Endothelial cell of umbilical vein (primary cell): ENCODE data around the gene PCDHGB4. TPM values are rescaled to one million over a fixed set of nuclear protein-coding genes. Genes with fewer than 3 reads are reported as not detected.
"Not testable (repeated sequence)": the region's sequence is repeated elsewhere in the genome, so short reads cannot be mapped to it uniquely, and the experiment has no call there.

ENCODE experiments used
- BruUV-seq: library from RNA; stranded (reverse); fragments of 400-500 nt; replicated peaks from 2 replicates; lab custom pipeline; 2021; lab: Mats Ljungman, UMichigan
- CTCF ChIA-PET: fragments of 300-600, 350-600 bp; sonication (Branson Sonifier 250); formaldehyde crosslinking; loops from one replicate; lab custom pipeline; 2021; ENCODE audit warnings: antibody characterized with exemption, inconsistent platforms; lab: Charles Lee
- POLR2A ChIA-PET: fragments of 300-600, 350-600 bp; sonication (Branson Sonifier 250); formaldehyde crosslinking; loops from one replicate; lab custom pipeline; 2021; ENCODE audit warnings: antibody characterized with exemption, inconsistent platforms; lab: Charles Lee
- DNase-seq: peaks from one replicate; pipeline ENCODE4 v3.0.0-alpha.2; 2011; ENCODE audit warnings: low read depth, low spot score
- FAIRE-seq: peaks from 2 replicates; lab custom pipeline; 2011; peaks lifted over from hg19 to GRCh38; lab: Jason Lieb, UNC
- H2AFZ ChIP-seq: 2 replicates; pipeline ENCODE4 v1.6.0; 2012; ENCODE audit warnings: low read depth, low read length, control low read depth, inconsistent platforms
- H3K27ac ChIP-seq: 2 replicates; pipeline ENCODE4 v1.5.1; 2011; ENCODE audit warnings: low read depth, mild to moderate bottlenecking, control low read depth, low read length, moderate library complexity; ENCODE audit not compliant: insufficient read depth
- H3K27me3 ChIP-seq, 2 experiments: 2 replicates each; pipeline versions ENCODE4 v1.6.0 to v1.6.1; 2011; ENCODE audit warnings: low read length in 2 of 2, mixed read lengths in 1 of 2; ENCODE audit not compliant: control insufficient read depth in 2 of 2, insufficient read depth in 2 of 2
- H3K36me3 ChIP-seq, 2 experiments: 2 replicates in 1 of 2; 3 replicates in 1 of 2; pipeline ENCODE4 v1.5.1; 2011; ENCODE audit warnings: low read length in 2 of 2, mild to moderate bottlenecking in 1 of 2, moderate library complexity in 1 of 2; ENCODE audit not compliant: control insufficient read depth in 2 of 2, insufficient read depth in 2 of 2; ENCODE audit errors: extremely low read depth in 1 of 2
- H3K4me1 ChIP-seq: 3 replicates; pipeline ENCODE4 v1.5.1; 2011; ENCODE audit warnings: mild to moderate bottlenecking, low read length; ENCODE audit not compliant: control insufficient read depth, insufficient read depth; ENCODE audit errors: extremely low read depth
- H3K4me2 ChIP-seq: 2 replicates; pipeline ENCODE4 v1.6.1; 2011; ENCODE audit warnings: low read length, control low read depth, mixed read lengths; ENCODE audit not compliant: insufficient read depth
- H3K4me3 ChIP-seq, 3 experiments: fragments of 200-600 bp in 1 of 3; sonication (generic), shearing (Covaris generic) in 1 of 3; replicated peaks in 1 of 3; 2 replicates each; pipeline ENCODE4 v1.5.1; 2011 to 2016; ENCODE audit warnings: control low read depth in 3 of 3, low read length in 3 of 3, mild to moderate bottlenecking in 2 of 3, inconsistent platforms in 1 of 3, low read depth in 1 of 3, moderate library complexity in 1 of 3; ENCODE audit not compliant: insufficient read depth in 1 of 3
- H3K79me2 ChIP-seq: 2 replicates; pipeline ENCODE4 v1.6.0; 2012; ENCODE audit warnings: low read length, inconsistent platforms; ENCODE audit not compliant: control insufficient read depth, insufficient read depth
- H3K9ac ChIP-seq: replicated peaks from 2 replicates; pipeline ENCODE3; 2011; ENCODE audit warnings: low read length, control low read depth; ENCODE audit not compliant: insufficient read depth; ENCODE audit errors: extremely low read depth
- H3K9me1 ChIP-seq: replicated peaks from 3 replicates; pipeline ENCODE4 v1.6.0; 2011; ENCODE audit warnings: mild to moderate bottlenecking, low read length; ENCODE audit not compliant: control insufficient read depth, insufficient read depth; ENCODE audit errors: extremely low read depth
- H3K9me3 ChIP-seq: replicated peaks from 2 replicates; pipeline ENCODE4 v1.5.1; 2012; ENCODE audit warnings: low read length, inconsistent platforms; ENCODE audit not compliant: control insufficient read depth, insufficient read depth
- H4K20me1 ChIP-seq: replicated peaks from 2 replicates; pipeline ENCODE3; 2011; ENCODE audit warnings: mild to moderate bottlenecking, low read length; ENCODE audit not compliant: control insufficient read depth, insufficient read depth; ENCODE audit errors: extremely low read depth
- CTCF ChIP-seq, 2 donors: IDR thresholded peaks; 1 replicate in 1 of 2; 2 replicates in 1 of 2; pipeline ENCODE4 v1.5.1; 2011; ENCODE audit warnings: low read length in 2 of 2, mild to moderate bottlenecking in 2 of 2, moderate library complexity in 2 of 2, control low read depth in 1 of 2, inconsistent platforms in 1 of 2, low read depth in 1 of 2; ENCODE audit not compliant: insufficient read depth in 1 of 2; ENCODE audit errors: extremely low read depth in 1 of 2
- EZH2 ChIP-seq: IDR thresholded peaks from 2 replicates; pipeline ENCODE4 v1.6.1; 2012; ENCODE audit warnings: borderline replicate concordance, low read depth, mild to moderate bottlenecking, moderate library complexity, low read length, inconsistent platforms; ENCODE audit not compliant: severe bottlenecking
- FOS ChIP-seq: IDR thresholded peaks from 2 replicates; pipeline ENCODE4 v1.6.1; 2011; ENCODE audit warnings: mild to moderate bottlenecking, low read length, moderate library complexity, borderline replicate concordance; ENCODE audit not compliant: insufficient read depth
- GATA2 ChIP-seq: IDR thresholded peaks from 2 replicates; pipeline ENCODE4 v1.7.0; 2011; ENCODE audit warnings: low read depth, mild to moderate bottlenecking, moderate library complexity, mixed read lengths, low read length; ENCODE audit not compliant: insufficient read length, insufficient read depth
- JUN ChIP-seq: IDR thresholded peaks from 2 replicates; pipeline ENCODE4 v1.6.1; 2011; ENCODE audit warnings: borderline replicate concordance, low read depth; ENCODE audit not compliant: insufficient read length, insufficient read depth
- MAX ChIP-seq: IDR thresholded peaks from 2 replicates; pipeline ENCODE4 v1.6.1; 2011; ENCODE audit not compliant: insufficient read depth, insufficient read length
- MYC ChIP-seq: IDR thresholded peaks from one replicate; pipeline ENCODE4 v1.6.1; 2011; ENCODE audit warnings: mild to moderate bottlenecking, low read depth, low read length
- POLR2A ChIP-seq: IDR thresholded peaks from 2 replicates; pipeline ENCODE4 v1.6.1; 2012; ENCODE audit warnings: low read depth, mild to moderate bottlenecking, control low read depth, low read length
- POLR2AphosphoS5 ChIP-seq: IDR thresholded peaks from 2 replicates; pipeline ENCODE4 v1.6.1; 2012; ENCODE audit warnings: low read depth, mild to moderate bottlenecking, control low read depth, low read length, moderate library complexity; ENCODE audit not compliant: insufficient read depth
- dilution Hi-C: fragments of 300-500 bp; cut with MboI; formaldehyde crosslinking; loops from one replicate; pipeline ENCODE4 v1.15.0; 2019; ENCODE audit warnings: low sequenced_read_pairs; ENCODE audit not compliant: extremely low pct_ligation_motif_present
- intact Hi-C: fragments of 100-400 bp; cut with micrococcal nuclease; formaldehyde crosslinking; loops from one replicate; pipeline ENCODE4 v1.10.0; 2022
- polyA plus RNA-seq, 4 experiments: library from polyadenylated mRNA; depleted of rRNA in 3 of 4; stranded (reverse) in 3 of 4; unstranded in 1 of 4; fragments of >200 nt; gene quantifications; 2 replicates each; pipeline versions ENCODE4 v1.2.1 to v1.2.3, GENCODE V29; 2011 to 2012; ENCODE audit warnings: missing spikeins in 1 of 4
- total RNA-seq: library from RNA; stranded (reverse); gene quantifications from 2 replicates; pipeline ENCODE4 v1.2.3, GENCODE V29; 2021

Gene PCDHGB4
- total and polyA plus RNA-seq, 2 donors (not counting 3 experiments of a cell fraction or from before 2014, with no cell fraction given): 6.5 to 6.9 TPM

- peak overlapping the region in 2 of 3 experiments; percentile 40 to 67 for H3K4me3 ChIP-seq
- dilution Hi-C loops (no loop called here), intact Hi-C loops (no loop called here)
- peaks cover 25 to 40% of the 10 kb centered on the region in 2 experiments for H3K27me3 ChIP-seq
- DNase-seq (peak; percentile 33), FAIRE-seq (no peak)
- CTCF ChIA-PET: interaction anchor here (1.2 to 6.8 kb wide), 26 partner anchors 10 to 239 kb away, joined by 3 to 308 read pairs (median 20); partner anchors contain the start of genes PCDHB10, PCDHGA10, PCDHGA11 and PCDHGA3
- peak overlapping the region; percentile 86 for H2AFZ ChIP-seq
- no peaks in the 10 kb centered on the region for H3K36me3 ChIP-seq
- BruUV-seq: no TSS peak
- H3K9me3 ChIP-seq: no peaks in the 10 kb centered on the region
- no peaks in the 10 kb centered on the region for H3K79me2 ChIP-seq
- no peaks in the 10 kb centered on the region for H3K9me1 ChIP-seq
- no peak overlapping the region for H3K9ac ChIP-seq
- H3K4me1 ChIP-seq: peaks cover 17% of the 10 kb centered on the region
- no peak overlapping the region for H3K27ac ChIP-seq
- TF ChIP-seq JUN: no peak
- no peak for TF ChIP-seq EZH2
- no peak for TF ChIP-seq MAX
- no peak for TF ChIP-seq GATA2
- TF ChIP-seq CTCF (IDR thresholded peaks at IDR 0.05; ENCODE audit: extremely low read depth in 1 of 2, insufficient read depth in 1 of 2, low read depth in 1 of 2, low read length in 2 of 2): no peak
- TF ChIP-seq POLR2AphosphoS5: no peak
- TF ChIP-seq POLR2A: no peak
- no peak for TF ChIP-seq FOS
- TF ChIP-seq MYC: no peak
- peak overlapping the region; percentile 93 for H3K4me2 ChIP-seq
- POLR2A ChIA-PET: interaction anchor here (1.1 to 1.9 kb wide), 2 partner anchors 127 to 133 kb away, joined by 3 to 10 read pairs; no protein-coding TSS in a partner anchor
- H4K20me1 ChIP-seq: no peaks in the 10 kb centered on the region
Measured at GRCh38 chr5:141431286-141431685, 43.8 kb downstream of the PCDHGB4 start.

GRCh38 chr5:141432308-141432707 lies 44.8 kb downstream of the PCDHGB4 start:
- H4K20me1 ChIP-seq, DNase-seq, H3K36me3 ChIP-seq, BruUV-seq, FAIRE-seq, H3K9ac ChIP-seq, H2AFZ ChIP-seq, H3K27ac ChIP-seq, H3K9me3 ChIP-seq, H3K79me2 ChIP-seq, H3K4me3 ChIP-seq, intact Hi-C loops, POLR2A ChIA-PET, H3K9me1 ChIP-seq, dilution Hi-C loops: not testable (repeated sequence)
- H3K4me1 ChIP-seq: peaks cover 17% of the 10 kb centered on the region
- peaks cover 20 to 32% of the 10 kb centered on the region in 2 experiments for H3K27me3 ChIP-seq
- CTCF ChIA-PET: interaction anchor here (1.2 to 6.8 kb wide), 8 partner anchors 11 to 131 kb away, joined by 3 to 308 read pairs (median 63); partner anchors contain the start of genes PCDHGA11, PCDHGB7 and PCDHGC4
- H3K4me2 ChIP-seq: peak overlapping the region; percentile 93
